NOMO-1 treated with dmso at 0.1 percent for 144 hours (cell line): Measurements from ENCODE around the gene CCBE1.
"Not testable (repeated sequence)": the region's sequence is repeated elsewhere in the genome, so short reads cannot be mapped to it uniquely, and the experiment has no call there.

Experiments used
- DNase-seq: peaks from one replicate; lab custom pipeline; 2025; ENCODE audit not compliant: unreplicated experiment; lab: John Stamatoyannopoulos, UW

CCBE1 gene

DNA sequence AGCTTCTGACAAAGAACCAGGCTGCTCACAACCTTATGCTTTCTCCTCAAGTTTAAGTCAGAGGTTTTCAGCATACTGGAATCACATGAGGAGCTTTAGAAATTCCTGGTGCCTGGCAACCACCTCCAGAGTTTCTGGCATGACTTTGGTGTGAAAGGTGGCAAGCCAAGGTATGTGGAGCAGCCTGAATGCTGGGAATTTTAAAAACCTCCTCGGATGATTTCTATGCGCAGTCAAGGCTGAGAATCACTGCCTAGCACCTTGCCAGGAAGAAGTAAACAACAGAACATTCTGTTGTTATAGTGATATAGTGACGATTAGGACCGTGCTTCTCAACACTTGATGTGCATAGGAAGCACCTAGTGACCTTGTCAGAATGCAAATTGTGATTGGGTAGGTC is 11.7 kb downstream of the CCBE1 start:
- no peak for DNase-seq

DNA sequence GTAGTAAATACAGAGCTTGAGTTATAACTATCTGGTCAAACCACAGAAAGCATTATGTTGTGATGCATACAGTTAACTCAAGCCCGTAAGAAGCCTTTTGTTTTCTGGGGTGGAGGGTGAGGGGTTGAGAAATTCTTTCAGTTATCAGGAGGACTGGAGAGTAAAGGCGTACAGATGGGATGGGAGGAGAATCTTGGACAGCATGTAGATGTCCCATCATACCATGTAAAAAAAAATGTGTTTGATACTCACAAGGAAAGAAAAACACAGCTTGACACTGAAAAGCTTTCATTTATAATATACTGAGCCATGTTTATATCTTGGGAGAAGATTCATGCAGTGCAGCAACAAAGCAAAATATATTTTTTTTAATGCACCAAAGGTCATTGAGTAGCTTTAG is 12.4 kb downstream of the CCBE1 start:
- DNase-seq: no peak

DNA sequence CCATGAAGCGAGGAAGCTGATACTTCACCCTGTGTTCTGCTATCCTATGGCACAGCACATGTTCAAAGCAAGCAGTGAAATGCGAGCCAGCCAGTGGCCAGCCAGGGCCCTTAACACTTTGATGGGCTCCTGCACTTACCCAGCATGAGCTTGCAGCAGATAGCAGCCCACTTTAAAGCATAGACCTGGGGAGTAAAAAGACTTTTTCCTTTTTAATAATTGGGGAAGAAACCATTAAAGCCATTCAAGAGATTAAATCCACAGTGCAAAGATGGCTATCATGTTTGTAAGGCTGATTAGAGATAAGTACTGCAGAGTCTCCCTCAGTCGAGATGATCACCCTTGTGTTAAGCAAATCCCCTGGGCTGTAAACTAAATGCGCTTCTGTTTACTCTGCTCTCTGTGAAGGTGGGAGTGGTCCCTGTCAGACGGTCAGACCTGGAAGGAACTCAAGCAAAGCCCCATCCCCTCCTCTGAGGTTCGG is 15.7 kb downstream of the CCBE1 start:
- DNase-seq: no peak

DNA sequence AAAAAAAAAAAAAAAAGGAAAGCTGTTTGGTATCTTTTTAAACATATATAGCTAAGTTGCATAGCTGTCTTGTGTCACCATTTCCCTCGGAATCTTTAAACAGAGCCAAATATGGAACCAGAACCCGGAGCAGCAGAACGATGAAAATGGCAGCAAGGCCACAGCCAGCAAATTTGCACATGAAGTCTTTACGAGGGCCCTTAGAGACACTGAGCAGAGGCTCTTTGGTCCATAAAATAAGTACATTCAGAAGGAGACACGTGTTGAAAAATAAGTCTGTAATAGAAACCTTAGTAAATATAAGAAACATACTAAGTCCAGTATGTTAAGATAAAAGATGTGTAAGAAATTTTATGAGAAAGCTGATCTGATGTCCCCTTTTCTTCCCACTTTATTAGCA is 16.2 kb downstream of the CCBE1 start:
- DNase-seq: no peak

DNA sequence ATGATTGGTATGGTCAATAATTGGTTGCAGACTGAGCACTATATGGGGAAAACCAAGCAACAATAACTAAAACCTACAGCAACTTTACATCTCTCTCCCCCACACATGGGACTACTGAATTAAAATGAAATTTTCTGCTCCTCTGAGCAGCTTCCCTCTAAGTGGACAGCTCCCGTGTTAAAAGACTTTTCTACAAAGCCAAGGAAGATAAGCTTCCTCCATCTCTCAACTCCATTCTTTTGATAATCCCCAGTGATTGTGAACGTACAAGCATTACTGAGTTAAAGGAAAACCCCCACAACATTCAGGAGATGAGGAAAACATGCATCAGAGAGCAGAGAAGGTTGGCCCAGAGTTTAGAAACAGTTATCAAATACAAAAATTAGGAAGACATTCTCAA is 21.9 kb downstream of the CCBE1 start:
- DNase-seq: no peak

DNA sequence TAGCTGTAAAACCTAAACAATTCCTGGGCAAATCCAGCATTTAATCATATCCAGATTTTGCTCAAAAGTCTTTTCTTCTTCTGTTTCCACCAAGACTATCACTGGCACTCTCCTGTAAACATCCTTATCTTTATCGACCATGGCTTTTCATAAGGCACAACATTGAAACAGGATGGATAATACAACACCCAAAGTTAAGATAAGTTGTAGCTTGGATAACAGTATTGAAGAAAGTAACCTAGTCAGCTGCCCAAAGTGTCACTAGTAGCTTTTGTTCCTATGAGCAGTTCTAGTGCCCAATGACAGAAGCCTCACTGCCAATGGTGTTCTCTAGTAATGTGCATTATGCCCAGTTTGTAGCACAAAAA is 22.3 kb downstream of the CCBE1 start:
- DNase-seq: no peak

DNA sequence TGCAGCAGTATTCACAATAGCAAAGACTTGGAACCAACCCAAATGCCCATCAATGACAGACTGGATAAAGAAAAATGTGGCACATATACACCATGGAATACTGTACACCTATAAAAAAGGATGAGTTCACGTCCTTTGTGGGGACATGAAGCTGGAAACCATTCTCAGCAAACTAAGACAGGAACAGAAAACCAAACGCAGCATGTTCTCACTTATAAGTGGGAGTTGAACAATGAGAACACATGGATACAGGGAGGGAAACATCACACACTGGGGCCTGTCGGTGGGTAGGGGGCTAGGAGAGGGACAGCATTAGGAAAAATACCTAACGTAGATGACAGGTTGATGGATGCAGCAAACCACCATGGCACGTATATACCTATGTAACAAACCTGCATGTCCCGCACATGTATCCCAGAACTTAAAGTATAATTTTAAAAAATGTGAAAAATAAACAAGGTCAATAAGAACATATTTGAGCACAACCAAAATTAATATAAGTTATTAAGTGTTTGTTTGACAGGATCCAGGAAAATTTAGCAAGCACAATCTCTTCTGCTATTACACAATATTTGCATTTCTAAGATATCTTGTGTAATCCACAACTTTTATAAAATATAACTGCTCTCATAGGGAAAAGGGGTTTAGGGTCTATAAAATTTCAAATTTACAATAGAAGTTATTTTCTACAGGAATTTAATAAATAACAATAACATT is 22.9 kb downstream of the CCBE1 start:
- DNase-seq: no peak

DNA sequence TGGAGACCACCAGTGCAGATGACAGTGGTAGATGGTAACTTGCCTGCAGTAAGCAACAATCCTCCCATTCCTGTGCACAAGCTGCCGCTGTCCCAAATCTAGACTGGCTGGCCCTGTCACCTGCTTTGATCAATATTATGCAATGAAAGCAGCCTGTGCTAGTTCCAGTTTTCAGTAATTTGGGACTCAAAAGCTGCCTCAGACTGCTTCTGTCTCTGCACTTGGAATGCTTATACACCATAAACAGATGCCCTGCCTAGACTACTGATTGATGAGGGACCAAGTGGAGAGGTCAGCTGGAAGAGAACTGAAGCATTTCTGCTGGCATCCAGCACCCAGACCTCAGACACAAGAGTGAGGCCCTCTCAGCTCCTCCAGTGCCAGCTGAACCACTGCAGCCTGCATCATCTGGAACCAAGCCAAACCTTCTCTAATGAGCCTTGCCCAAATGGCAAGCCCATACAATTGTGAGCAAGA is 24.9 kb downstream of the CCBE1 start:
- DNase-seq: no peak

DNA sequence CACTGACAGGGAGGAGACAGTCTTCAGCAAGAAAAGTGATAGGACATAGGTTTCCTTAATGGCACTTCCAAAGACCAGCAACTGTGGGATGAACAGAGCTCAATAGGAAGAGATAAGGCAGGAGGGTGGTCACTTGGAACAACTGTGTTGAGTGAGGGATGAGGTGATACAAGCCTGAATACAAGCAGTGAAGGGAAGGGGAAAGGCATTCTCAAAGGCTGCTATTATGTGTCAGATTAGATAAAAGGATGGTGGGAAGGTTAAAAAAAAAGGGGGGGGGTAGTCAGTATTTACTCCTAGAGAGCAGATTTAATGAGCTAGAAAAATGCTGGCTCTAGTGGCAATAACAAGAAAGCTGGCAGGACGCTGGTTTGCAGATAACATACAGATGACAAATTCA is 25.7 kb downstream of the CCBE1 start:
- DNase-seq: no peak

DNA sequence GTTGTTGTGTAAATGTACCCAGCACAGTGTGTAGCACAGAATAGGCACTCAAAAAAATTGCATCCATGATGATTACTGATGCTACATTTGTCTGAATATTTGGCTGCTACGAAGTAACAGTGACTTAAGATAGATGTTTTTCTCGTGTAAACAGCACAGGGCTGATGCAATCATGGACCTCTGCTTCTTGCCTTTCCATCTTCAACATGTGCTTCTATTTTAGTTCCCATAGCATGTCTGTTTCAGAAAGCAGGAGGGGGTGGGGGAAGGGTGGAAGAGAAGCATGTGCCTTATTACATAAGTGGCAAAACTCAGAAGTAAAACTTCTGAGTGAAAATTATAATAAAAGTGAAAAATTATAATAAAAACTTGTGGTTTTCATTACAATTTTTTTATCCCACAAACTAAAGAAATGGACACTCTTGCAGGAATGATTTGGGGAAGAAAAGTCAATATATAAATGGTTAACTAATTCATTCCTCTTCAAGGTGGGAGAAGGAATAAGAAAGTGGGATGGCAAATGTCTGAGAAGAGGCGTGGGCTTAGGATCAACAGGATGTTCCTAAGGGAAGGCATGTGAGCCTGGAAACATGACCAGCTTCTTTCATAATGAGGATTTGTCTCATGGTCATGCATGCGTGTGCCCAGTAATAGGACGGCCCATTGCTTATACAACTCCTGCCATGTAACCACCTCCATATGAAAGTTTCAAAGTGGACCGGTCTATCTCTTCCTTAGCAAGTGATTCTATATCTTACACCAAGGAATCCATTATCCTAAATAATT is 27.2 kb downstream of the CCBE1 start:
- DNase-seq: no peak

DNA sequence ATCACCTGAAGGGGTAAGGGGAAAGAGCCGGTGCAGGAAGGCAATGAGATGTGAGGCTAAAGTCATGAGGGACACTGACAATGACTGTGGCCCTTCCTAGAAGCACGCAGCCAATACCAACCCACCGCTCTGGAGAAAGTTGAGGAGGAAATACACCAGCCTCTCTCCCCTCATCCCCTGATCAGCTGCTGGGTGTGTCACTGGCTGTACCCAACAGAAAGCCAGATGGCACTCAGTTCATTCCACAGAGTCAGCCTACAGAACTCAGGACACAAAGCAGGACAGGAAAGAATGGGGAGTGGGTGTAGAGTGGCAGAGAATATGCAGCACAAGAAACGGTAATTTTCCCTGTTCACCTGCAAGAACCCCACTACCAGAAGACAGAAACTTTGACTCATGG is 29.7 kb downstream of the CCBE1 start:
- no peak for DNase-seq

DNA sequence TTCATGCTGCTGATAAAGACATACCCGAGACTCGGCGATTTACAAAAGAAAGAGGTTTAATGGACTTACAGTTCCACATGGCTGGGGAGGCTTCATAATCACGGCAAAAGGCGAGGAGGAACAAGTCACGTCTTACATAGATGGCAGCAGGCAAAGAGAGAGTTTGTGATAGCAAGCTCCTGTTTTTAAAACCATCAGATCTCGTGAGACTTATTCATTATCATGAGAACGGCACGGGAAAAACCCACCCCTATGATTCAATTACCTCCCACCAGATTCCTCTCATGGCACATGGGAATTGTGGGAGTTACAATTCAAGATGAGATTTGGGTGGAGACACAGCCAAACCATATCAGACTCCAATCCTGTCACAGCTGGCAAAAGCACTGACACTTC is 31.2 kb downstream of the CCBE1 start:
- not testable (repeated sequence) for DNase-seq

DNA sequence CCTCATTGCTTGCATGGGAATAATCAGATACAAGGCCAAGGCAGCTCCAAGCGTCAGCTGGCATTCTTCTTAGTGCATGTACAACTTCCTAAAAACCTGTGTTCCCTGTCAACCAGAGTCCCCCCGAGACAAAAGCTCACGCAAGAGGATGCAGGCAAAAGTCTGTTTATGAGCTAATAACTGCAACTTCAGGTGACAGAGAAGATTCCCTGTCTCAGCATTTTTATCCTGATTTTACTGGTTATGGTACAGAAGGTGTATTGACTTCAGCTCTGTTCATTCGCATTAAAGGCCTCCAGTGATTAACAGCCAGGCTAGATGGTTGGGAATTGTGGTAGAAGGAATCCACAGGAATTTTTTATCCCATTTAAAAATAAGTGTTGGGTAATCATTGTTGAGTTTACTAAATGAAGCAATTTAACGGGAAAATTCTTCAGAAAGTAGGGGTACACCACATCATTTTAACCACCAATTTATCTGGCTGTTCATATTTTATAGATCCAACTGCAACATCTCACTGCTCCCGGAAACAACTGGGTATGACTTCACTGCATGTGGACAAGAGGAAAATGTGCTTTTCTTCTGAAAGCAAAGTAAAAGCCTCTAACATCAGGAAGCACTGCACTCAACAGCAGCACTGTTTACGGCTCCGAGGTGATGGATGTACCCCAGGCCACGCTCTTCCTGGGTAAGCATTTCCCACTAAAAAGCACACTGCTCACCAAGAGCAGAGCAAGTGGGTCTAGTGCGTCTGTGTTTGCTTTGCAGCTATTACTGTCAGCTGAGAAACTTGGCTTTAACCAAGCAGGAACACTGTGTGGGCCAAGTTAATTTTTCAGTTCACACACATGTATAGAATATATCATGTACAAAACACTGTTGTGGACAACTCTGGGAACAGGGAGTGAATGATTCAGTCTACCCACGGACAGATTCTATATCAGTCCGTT is 31.9 kb downstream of the CCBE1 start:
- DNase-seq: no peak

DNA sequence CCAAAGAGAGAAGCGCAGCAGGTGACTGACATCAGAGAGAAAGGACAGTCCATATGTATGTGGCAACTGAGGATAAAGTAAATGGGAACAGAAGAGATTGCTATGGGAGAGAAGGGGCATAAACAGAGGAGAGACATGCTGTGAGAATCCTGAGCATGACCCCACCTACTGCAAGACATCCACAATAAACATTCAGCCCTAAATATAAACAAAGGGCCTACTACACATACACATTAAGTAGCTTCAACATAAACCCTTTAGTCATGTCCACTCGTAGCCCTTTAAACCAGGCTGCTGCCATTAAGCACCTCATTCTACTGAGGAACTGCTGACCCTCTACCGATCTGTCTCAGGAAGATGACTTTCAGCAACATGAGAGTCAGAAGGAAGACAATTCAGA is 32.9 kb downstream of the CCBE1 start:
- DNase-seq: no peak

DNA sequence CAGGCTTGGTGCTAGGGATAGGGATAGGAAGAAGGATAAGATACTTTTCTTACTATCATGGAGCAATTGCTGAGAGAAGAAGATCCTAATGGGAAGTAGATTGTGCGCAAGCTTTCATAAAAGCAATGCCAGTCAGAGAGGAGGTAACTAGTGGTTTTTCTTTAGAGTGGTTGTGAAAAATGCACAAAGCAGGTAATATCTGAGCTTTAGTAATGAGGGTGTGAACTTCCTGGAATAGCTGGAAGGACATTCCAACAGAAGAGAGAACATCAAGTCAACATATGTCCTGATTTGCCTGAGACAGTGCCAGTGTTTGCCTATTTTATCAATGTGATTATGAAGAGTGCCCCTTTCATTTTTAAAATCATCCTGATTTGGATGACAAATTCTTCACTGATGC is 34.1 kb downstream of the CCBE1 start:
- DNase-seq: no peak

DNA sequence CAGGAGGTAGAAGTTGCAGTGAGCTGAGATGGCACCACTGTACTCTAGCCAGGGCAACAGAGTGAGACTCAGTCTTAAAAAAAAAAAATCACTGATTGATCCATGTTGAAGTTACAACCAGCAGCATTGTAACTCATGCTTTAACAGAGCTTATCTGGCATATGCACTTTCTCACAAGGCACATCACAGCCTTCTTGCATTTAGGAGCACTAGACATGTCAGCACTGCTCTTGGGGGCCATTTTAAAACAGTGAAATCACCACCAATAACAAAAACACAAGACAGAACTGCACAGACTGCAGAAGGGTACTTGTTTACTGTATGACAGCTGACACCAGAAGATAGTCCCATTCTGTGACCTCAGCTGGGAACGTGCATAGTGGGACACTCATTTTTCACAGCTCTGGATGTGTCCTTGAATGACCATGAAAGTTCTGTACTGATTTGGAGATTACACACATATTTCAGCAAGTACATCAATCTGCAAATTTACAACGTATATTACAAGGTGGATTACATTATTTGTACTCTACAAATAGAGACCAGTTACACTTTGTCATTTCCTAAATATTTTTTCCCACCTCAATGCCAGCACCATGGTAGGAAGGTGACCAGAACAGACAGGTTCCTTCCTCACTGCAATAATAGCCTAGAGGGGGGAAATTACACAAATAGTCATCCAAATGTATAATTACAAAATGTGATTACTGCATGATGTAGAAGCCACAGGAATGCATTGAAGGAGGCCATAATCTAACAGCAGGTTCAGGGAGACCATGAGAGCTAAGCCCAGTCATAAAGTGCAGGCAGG is 35.1 kb downstream of the CCBE1 start:
- no peak for DNase-seq

DNA sequence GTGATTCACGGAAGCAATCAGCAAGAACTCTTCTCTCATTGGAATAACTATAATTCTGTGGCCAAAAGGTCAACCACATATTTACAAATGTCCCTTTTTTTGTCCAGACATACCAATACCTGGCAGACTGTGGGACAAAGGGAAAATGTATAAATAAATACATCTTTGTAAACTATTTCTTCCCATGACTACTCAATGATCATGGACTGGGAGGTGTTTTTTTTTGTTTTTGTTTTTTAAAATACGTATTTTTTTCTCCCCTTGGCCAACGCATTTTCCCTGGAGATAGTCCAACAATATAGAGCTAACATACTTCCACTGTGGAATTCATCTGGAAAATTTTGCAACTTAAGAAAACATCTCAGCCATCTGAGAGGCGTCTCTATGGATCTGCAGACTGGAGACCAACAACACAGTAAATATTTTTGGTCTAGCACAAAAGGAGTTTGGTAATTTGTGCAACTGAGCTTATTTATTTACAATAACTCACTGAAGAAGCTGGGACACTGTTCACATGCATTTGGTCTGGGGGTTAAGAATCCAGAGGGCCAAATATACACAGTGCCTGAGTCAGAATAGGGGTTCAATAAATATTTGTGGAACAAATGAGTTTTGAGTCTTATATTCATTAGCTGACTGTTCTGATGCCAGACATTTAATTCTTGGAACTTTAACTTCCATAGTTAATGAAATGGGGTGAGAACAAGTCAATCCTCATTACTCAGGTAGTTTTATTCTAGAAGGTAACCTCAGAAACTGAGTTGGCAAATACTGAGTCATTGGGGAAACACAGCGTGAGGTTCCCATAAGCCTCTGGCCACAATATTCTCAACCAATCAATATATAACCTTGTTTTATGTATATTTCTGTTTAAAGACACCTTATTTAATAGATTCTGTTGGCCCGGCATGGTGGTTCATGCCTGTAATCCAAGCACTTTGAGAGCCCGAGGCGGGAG is 36.2 kb downstream of the CCBE1 start:
- no peak for DNase-seq

DNA sequence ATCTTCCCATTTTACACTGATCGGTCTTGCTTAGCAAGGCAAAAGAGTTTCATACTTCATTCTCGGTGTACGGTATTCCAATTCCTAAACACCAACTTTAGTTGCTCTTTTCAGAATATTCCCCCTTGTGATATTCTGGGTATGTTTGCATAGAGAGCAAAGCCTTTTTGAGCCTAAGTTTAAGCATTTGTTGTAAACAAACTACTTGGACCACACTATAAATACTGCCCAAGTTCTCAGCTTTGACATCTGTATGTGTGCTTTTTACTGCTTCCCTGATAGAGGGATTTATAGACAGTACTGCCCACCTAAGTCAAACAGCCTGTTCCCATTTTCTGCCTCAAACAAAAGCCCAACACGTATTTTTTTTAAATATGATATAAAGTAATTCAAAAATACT is 36.9 kb downstream of the CCBE1 start:
- no peak for DNase-seq

DNA sequence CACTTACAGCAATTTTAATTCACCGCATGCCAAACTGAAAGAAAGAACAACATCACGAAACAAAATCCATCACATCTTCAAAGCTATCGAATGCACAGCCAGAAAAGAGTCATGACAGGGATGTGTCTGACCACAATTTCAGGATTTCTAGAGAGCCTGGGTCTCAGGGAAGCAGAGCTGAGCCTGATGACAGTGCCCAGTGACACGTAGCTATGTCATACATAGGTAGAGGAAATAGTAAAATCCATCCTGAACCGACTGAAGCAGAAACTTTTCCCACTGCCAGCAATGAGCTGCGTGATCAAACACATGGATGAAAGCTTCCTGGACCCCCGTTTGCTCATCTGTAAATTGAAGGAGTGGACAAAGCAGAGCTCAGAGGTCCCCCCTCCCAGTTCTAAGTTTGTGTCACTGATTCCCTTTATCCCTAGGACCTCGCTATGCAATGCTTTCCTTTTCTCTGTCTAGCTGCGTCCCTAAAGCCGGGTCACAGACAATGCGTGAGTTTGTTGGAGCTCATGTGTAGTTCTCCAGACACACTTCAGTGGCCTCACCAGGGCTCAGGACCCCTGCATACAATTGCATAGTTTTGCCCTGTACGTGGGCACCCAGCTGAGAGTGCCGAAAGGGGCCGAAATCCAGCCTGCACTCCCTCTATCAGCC is 37.6 kb downstream of the CCBE1 start:
- DNase-seq: no peak
